WTC11 (cell line): ENCODE measurements around the gene PAM. TPM values are rescaled to one million over a fixed set of nuclear protein-coding genes. Genes with fewer than 3 reads are reported as not detected.
"Not testable (repeated sequence)": the region's sequence is repeated elsewhere in the genome, so short reads cannot be mapped to it uniquely, and the experiment has no call there.

Experiments used
- ATAC-seq: fragments of 200-7000 bp; cut with Tn5 transposase; 2 replicates; pipeline ENCODE4 v1.10.0; 2021; ENCODE audit warnings: mild to moderate bottlenecking, moderate library complexity
- CTCF ChIA-PET: fragments of 300-600 bp; sonication (Branson Sonifier 250); formaldehyde crosslinking; loops from one replicate; lab custom pipeline; 2021; ENCODE audit warnings: antibody characterized with exemption; lab: Charles Lee
- POLR2A ChIA-PET: fragments of 350-600 bp; sonication (Branson Sonifier 250); formaldehyde crosslinking; loops from one replicate; lab custom pipeline; 2021; ENCODE audit warnings: antibody characterized with exemption; lab: Charles Lee
- DNase-seq: peaks from one replicate; pipeline ENCODE4 v3.0.0; 2021; ENCODE audit warnings: low spot score
- H3K27ac Mint-ChIP-seq: 2 replicates; pipeline ENCODE4 v1.8.0; 2021; ENCODE audit warnings: mixed read lengths
- H3K27me3 Mint-ChIP-seq: 2 replicates; pipeline ENCODE4 v1.8.0; 2021; ENCODE audit warnings: low read depth, mild to moderate bottlenecking, moderate library complexity, mixed read lengths
- H3K36me3 Mint-ChIP-seq: 2 replicates; pipeline ENCODE4 v1.8.0; 2021; ENCODE audit warnings: mixed read lengths
- H3K4me1 Mint-ChIP-seq: 2 replicates; pipeline ENCODE4 v1.8.0; 2022; ENCODE audit warnings: mixed read lengths
- H3K4me3 Mint-ChIP-seq: 2 replicates; pipeline ENCODE4 v1.8.0; 2021; ENCODE audit warnings: mild to moderate bottlenecking, moderate library complexity, mixed read lengths
- H3K9me3 Mint-ChIP-seq: 2 replicates; pipeline ENCODE4 v1.8.0; 2021; ENCODE audit warnings: mixed read lengths
- ARID4B ChIP-seq: sonication (generic); formaldehyde crosslinking; IDR thresholded peaks from 2 replicates; pipeline ENCODE4 v1.8.0; 2023; ENCODE audit warnings: missing genetic modification reagents, mild to moderate bottlenecking, borderline replicate concordance
- ATF6 ChIP-seq: sonication (generic); formaldehyde crosslinking; IDR thresholded peaks from 2 replicates; pipeline ENCODE4 v1.8.1; 2023; ENCODE audit warnings: mild to moderate bottlenecking, missing genetic modification reagents
- CBFB ChIP-seq: sonication (generic); formaldehyde crosslinking; IDR thresholded peaks from 2 replicates; pipeline ENCODE4 v1.8.1; 2022; ENCODE audit warnings: mild to moderate bottlenecking, low read depth, missing genetic modification reagents
- E2F1 ChIP-seq: sonication (generic); formaldehyde crosslinking; IDR thresholded peaks from 2 replicates; pipeline ENCODE4 v1.8.0; 2022; ENCODE audit warnings: mild to moderate bottlenecking, missing genetic modification reagents
- ETV6 ChIP-seq: sonication (generic); formaldehyde crosslinking; IDR thresholded peaks from 2 replicates; pipeline ENCODE4 v1.8.1; 2022; ENCODE audit warnings: mild to moderate bottlenecking, missing genetic modification reagents
- FOXJ3 ChIP-seq: sonication (generic); formaldehyde crosslinking; IDR thresholded peaks from 2 replicates; pipeline ENCODE4 v1.9.0; 2021; ENCODE audit warnings: missing genetic modification reagents, mild to moderate bottlenecking, borderline replicate concordance
- FOXP1 ChIP-seq: sonication (generic); formaldehyde crosslinking; IDR thresholded peaks from 2 replicates; pipeline ENCODE4 v1.8.0; 2022; ENCODE audit warnings: missing genetic modification reagents, mild to moderate bottlenecking, moderate library complexity, borderline replicate concordance
- FOXP4 ChIP-seq: sonication (generic); formaldehyde crosslinking; IDR thresholded peaks from 2 replicates; pipeline ENCODE4 v1.8.0; 2022; ENCODE audit warnings: mild to moderate bottlenecking, missing genetic modification reagents
- GTF2I ChIP-seq: fragments of 250-450 bp; sonication (Bioruptor Pico); conservative IDR thresholded peaks from 2 replicates; pipeline ENCODE4 v1.4.0; 2021; ENCODE audit warnings: mild to moderate bottlenecking
- JUN ChIP-seq: sonication (generic); formaldehyde crosslinking; IDR thresholded peaks from 2 replicates; pipeline ENCODE4 v1.8.0; 2023; ENCODE audit warnings: mild to moderate bottlenecking, missing genetic modification reagents
- NFE2L1 ChIP-seq: sonication (generic); formaldehyde crosslinking; IDR thresholded peaks from 2 replicates; pipeline ENCODE4 v1.8.1; 2023; ENCODE audit warnings: missing genetic modification reagents
- NR3C1 ChIP-seq: sonication (generic); formaldehyde crosslinking; conservative IDR thresholded peaks from 2 replicates; pipeline ENCODE4 v1.8.1; 2023; ENCODE audit warnings: low read depth, mild to moderate bottlenecking, missing genetic modification reagents
- PREB ChIP-seq: sonication (generic); formaldehyde crosslinking; IDR thresholded peaks from 2 replicates; pipeline ENCODE4 v1.8.1; 2022; ENCODE audit warnings: mild to moderate bottlenecking, missing genetic modification reagents, moderate library complexity, borderline replicate concordance
- TEAD1 ChIP-seq: sonication (generic); formaldehyde crosslinking; IDR thresholded peaks from 2 replicates; pipeline ENCODE4 v1.8.0; 2022; ENCODE audit warnings: mild to moderate bottlenecking, missing genetic modification reagents
- TP53 ChIP-seq: sonication (generic); formaldehyde crosslinking; IDR thresholded peaks from 2 replicates; pipeline ENCODE4 v1.8.1; 2023; ENCODE audit warnings: mild to moderate bottlenecking, missing genetic modification reagents
- ZNF138 ChIP-seq: sonication (generic); formaldehyde crosslinking; conservative IDR thresholded peaks from 2 replicates; pipeline ENCODE4 v1.8.1; 2022; ENCODE audit warnings: mild to moderate bottlenecking, moderate library complexity, missing genetic modification reagents
- ZNF219 ChIP-seq: sonication (generic); formaldehyde crosslinking; IDR thresholded peaks from 2 replicates; pipeline ENCODE4 v1.8.0; 2023; ENCODE audit warnings: missing genetic modification reagents, mild to moderate bottlenecking, borderline replicate concordance
- ZNF263 ChIP-seq: sonication (generic); formaldehyde crosslinking; IDR thresholded peaks from 2 replicates; pipeline ENCODE4 v1.8.1; 2022; ENCODE audit warnings: low read depth, mild to moderate bottlenecking, moderate library complexity, missing genetic modification reagents
- ZNF416 ChIP-seq: fragments of 250-450 bp; sonication (Bioruptor Pico); IDR thresholded peaks from 2 replicates; pipeline ENCODE4 v1.9.0; 2021; ENCODE audit warnings: mild to moderate bottlenecking, inconsistent platforms
- ZNF423 ChIP-seq: fragments of 250-450 bp; sonication (Bioruptor Pico); IDR thresholded peaks from 2 replicates; pipeline ENCODE4 v2.1.2; 2022; ENCODE audit warnings: mild to moderate bottlenecking, moderate library complexity
- ZNF671 ChIP-seq: fragments of 250-450 bp; sonication (Bioruptor Pico); IDR thresholded peaks from 2 replicates; pipeline ENCODE4 v1.8.0; 2021; ENCODE audit warnings: mild to moderate bottlenecking
- total RNA-seq: library from RNA; stranded (reverse); gene quantifications from 3 replicates; pipeline ENCODE4 v1.2.3, GENCODE V29; 2021

Gene PAM
- total RNA-seq, 1 experiment from 2014 or later = 52.3 TPM

GRCh38 chr5:102998224-102998623 lies 243.1 kb downstream of the PAM start:
- Mint-ChIP-seq H3K9me3 (peaks cover 19% of the 10 kb centered on the region), H3K4me3 (no peak overlapping the region), H3K4me1 (no peaks in the 10 kb centered on the region), H3K36me3 (peaks cover 15% of the 10 kb centered on the region), H3K27me3 (no peaks in the 10 kb centered on the region), H3K27ac (no peak overlapping the region)
- POLR2A ChIA-PET = no interaction called here
- no peak for TF ChIP-seq CBFB (CRISPR knock-in tag)
- TF ChIP-seq ZNF219 (CRISPR knock-in tag) = no peak
- TF ChIP-seq FOXP4 (CRISPR knock-in tag) = no peak
- no peak for TF ChIP-seq TP53 (CRISPR knock-in tag)
- no peak for TF ChIP-seq TEAD1 (CRISPR knock-in tag)
- TF ChIP-seq ATF6 (CRISPR knock-in tag) = no peak
- no peak for TF ChIP-seq ZNF138 (CRISPR knock-in tag)
- DNase-seq = no peak
- ATAC-seq = no peak
- CTCF ChIA-PET = no interaction called here

GRCh38 chr5:102999191-102999590 lies 244.1 kb downstream of the PAM start:
- CTCF ChIA-PET = no interaction called here
- ATAC-seq = no peak
- no peaks in the 10 kb centered on the region for H3K27me3 Mint-ChIP-seq
- DNase-seq = no peak
- TF ChIP-seq NFE2L1 (CRISPR knock-in tag) = no peak
- TF ChIP-seq FOXJ3 = no peak
- TF ChIP-seq FOXP1 = no peak
- no peak for TF ChIP-seq GTF2I (CRISPR knock-in tag)
- no peak for TF ChIP-seq ZNF423
- POLR2A ChIA-PET = no interaction called here
- no peak overlapping the region for H3K4me3 Mint-ChIP-seq
- peaks cover 15% of the 10 kb centered on the region for H3K36me3 Mint-ChIP-seq
- peaks cover 19% of the 10 kb centered on the region for H3K9me3 Mint-ChIP-seq
- no peak overlapping the region for H3K27ac Mint-ChIP-seq
- H3K4me1 Mint-ChIP-seq = no peaks in the 10 kb centered on the region

GRCh38 chr5:102999621-103000020 lies 244.5 kb downstream of the PAM start:
- CTCF ChIA-PET, POLR2A ChIA-PET, DNase-seq, H3K27ac Mint-ChIP-seq, ATAC-seq, H3K27me3 Mint-ChIP-seq, H3K4me3 Mint-ChIP-seq, H3K4me1 Mint-ChIP-seq: not testable (repeated sequence)
- Mint-ChIP-seq H3K9me3 (peaks cover 19% of the 10 kb centered on the region), H3K36me3 (peaks cover 15% of the 10 kb centered on the region)

GRCh38 chr5:103000089-103000488 lies 245.0 kb downstream of the PAM start:
- Mint-ChIP-seq H3K27ac (no peak overlapping the region), H3K27me3 (no peaks in the 10 kb centered on the region), H3K4me1 (no peaks in the 10 kb centered on the region), H3K4me3 (no peak overlapping the region), H3K36me3 (peaks cover 15% of the 10 kb centered on the region), H3K9me3 (peaks cover 19% of the 10 kb centered on the region)
- ChIA-PET CTCF (no interaction called here), POLR2A (no interaction called here)
- ATAC-seq (no peak), DNase-seq (no peak)
- TF ChIP-seq E2F1 (CRISPR knock-in tag) (no peak), ZNF416 (CRISPR knock-in tag) (no peak), JUN (CRISPR knock-in tag) (no peak), ZNF263 (CRISPR knock-in tag) (no peak), NR3C1 (CRISPR knock-in tag) (no peak), ARID4B (no peak), ETV6 (CRISPR knock-in tag) (no peak), PREB (CRISPR knock-in tag) (no peak), ZNF671 (CRISPR knock-in tag) (no peak)
